Sigmoid colon (tissue), 7 donors: ENCODE data around the gene MGMT. TPM values are rescaled to one million over a fixed set of nuclear protein-coding genes. Genes with fewer than 3 reads are reported as not detected.

Source experiments
- DNase-seq: peaks from one replicate; pipeline ENCODE4 v3.0.0-alpha.2; 2019
- H3K27ac ChIP-seq, 4 donors: fragments of 200-600 bp; sonication (generic); one replicate each; pipeline ENCODE4 v1.5.1; 2016 to 2019; ENCODE audit warnings: mild to moderate bottlenecking in 1 of 4
- H3K27me3 ChIP-seq, 3 donors: fragments of 200-600 bp; sonication (generic); one replicate each; pipeline ENCODE4 v1.5.1; 2019; ENCODE audit warnings: mild to moderate bottlenecking in 1 of 3
- H3K36me3 ChIP-seq, 4 donors: fragments of 200-600 bp; sonication (generic); one replicate each; pipeline ENCODE4 v1.5.1; 2016 to 2019
- H3K4me1 ChIP-seq, 4 donors: fragments of 200-600 bp; sonication (generic); one replicate each; pipeline ENCODE4 v1.5.1; 2017 to 2019
- H3K4me3 ChIP-seq, 4 donors: fragments of 200-600 bp; sonication (generic); one replicate each; pipeline ENCODE4 v1.5.1; 2017 to 2019; ENCODE audit warnings: mild to moderate bottlenecking in 2 of 4, moderate library complexity in 1 of 4
- H3K9me3 ChIP-seq, 4 donors: fragments of 200-600 bp in 3 of 4; sonication (generic) in 3 of 4; one replicate each; pipeline versions ENCODE4 v1.5.1 to v1.6.1; 2013 to 2019
- EP300 ChIP-seq, 4 donors: sonication (generic); formaldehyde crosslinking; IDR thresholded peaks; one replicate each; pipeline ENCODE4 v1.6.1; 2017; ENCODE audit warnings: antibody characterized with exemption in 4 of 4
- POLR2A ChIP-seq, 2 donors: fragments of 450-650 bp; IDR thresholded peaks; one replicate each; pipeline ENCODE4 v1.6.1; 2016; ENCODE audit warnings: antibody characterized with exemption in 2 of 2, mild to moderate bottlenecking in 2 of 2, moderate library complexity in 2 of 2
- POLR2AphosphoS5 ChIP-seq, 4 donors: sonication (generic); formaldehyde crosslinking; IDR thresholded peaks; one replicate each; pipeline ENCODE4 v1.6.1; 2017; ENCODE audit warnings: antibody characterized with exemption in 4 of 4
- WGBS, 2 donors: extraction: QIAGEN DNeasy Blood & Tissue Kit; methylation state at CpG; one replicate each; pipeline ENCODE4 v1.1.7; 2013; 5-methylcytosine and 5-hydroxymethylcytosine counted together
- intact Hi-C: fragments of 100-400 bp; cut with DNase I; formaldehyde crosslinking; loops from one replicate; pipeline ENCODE4 v1.15.1; 2023
- polyA plus RNA-seq, 3 donors: library from polyadenylated mRNA; stranded (reverse); fragments of 200-250 nt; gene quantifications; one replicate each; pipeline ENCODE4 v1.2.3, GENCODE V29; 2013
- total RNA-seq, 4 donors: library from RNA; depleted of rRNA; stranded (reverse); fragments of >200 nt; gene quantifications; one replicate each; pipeline ENCODE4 v1.1.0, GENCODE V29; 2016
- TF ChIP-seq, protein P1 (sequence below), 4 experiments: fragments of 450-650 bp in 3 of 4; fragments of 200-600 bp in 1 of 4; IDR thresholded peaks; one replicate each; pipeline ENCODE4 v1.5.1; 2016 to 2019; ENCODE audit warnings: antibody characterized with exemption in 4 of 4, mild to moderate bottlenecking in 3 of 4, moderate library complexity in 2 of 4
- donor health status: healthy with polysubstance abuse.
- donor health status: Bipolar disorder and iron deficiency.
- donor health status: healthy.

The MGMT gene
- total and polyA plus RNA-seq, 7 donors: 7.2 to 40.3 (median 24.3) TPM

DNA sequence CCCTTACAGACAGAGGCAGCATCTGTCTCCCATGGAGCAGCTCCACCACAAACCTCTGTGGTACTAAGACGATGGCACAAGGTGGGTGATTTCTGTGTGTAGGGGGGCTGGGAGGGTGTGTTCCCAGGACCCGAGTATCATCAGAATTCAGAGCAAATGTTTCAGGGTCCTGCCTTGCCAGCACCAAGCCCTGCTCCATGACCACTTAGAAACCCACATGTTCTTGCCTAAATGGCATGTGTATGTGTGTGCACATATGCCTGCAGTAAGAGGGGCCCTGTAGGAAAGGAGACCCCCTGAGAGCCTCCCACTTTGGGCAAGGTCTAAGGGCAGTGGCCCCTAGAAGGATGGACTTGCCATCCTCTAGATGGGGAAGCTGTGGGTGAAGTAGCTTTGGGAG is 17.1 kb upstream of the MGMT start:
- H3K9me3 ChIP-seq: peaks cover 0 to 2% (median 0%) of the 10 kb centered on the region in 4 donors
- no peak overlapping the region for H3K27ac ChIP-seq
- no peak for DNase-seq
- no peaks in the 10 kb centered on the region for H3K36me3 ChIP-seq
- intact Hi-C loops: no loop called here
- TF ChIP-seq, protein P1, sequence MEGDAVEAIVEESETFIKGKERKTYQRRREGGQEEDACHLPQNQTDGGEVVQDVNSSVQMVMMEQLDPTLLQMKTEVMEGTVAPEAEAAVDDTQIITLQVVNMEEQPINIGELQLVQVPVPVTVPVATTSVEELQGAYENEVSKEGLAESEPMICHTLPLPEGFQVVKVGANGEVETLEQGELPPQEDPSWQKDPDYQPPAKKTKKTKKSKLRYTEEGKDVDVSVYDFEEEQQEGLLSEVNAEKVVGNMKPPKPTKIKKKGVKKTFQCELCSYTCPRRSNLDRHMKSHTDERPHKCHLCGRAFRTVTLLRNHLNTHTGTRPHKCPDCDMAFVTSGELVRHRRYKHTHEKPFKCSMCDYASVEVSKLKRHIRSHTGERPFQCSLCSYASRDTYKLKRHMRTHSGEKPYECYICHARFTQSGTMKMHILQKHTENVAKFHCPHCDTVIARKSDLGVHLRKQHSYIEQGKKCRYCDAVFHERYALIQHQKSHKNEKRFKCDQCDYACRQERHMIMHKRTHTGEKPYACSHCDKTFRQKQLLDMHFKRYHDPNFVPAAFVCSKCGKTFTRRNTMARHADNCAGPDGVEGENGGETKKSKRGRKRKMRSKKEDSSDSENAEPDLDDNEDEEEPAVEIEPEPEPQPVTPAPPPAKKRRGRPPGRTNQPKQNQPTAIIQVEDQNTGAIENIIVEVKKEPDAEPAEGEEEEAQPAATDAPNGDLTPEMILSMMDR (IDR thresholded peaks at IDR 0.05): no peak
- no peak overlapping the region for H3K4me3 ChIP-seq
- 73 to 85% methylated on average over 2 of the region's 2 CpGs for WGBS, 2 donors
- no peaks in the 10 kb centered on the region for H3K27me3 ChIP-seq
- H3K4me1 ChIP-seq: no peaks in the 10 kb centered on the region

DNA sequence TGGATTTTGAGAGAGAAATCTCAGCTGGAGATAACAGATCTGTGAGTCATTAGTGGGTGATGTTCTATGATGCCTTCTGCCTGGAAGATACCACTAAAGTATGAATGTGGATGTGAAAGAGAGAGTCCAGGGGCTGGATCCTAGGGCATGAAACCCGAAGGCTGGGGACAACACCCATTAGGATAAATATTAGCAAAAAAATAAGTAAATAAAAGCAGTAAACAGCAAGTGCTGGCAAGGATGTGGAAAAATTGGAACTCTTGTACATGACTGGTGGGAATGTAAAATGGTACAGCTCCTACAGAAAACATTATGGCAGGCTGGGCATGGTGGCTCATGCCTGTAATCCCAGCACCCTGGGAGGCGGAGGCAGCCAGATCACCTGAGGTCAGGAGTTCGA is 16.6 kb upstream of the MGMT start:
- Histone ChIP-seq H3K4me1 (no peaks in the 10 kb centered on the region), H3K27me3 (no peaks in the 10 kb centered on the region), H3K36me3 (no peaks in the 10 kb centered on the region), H3K4me3 (no peak overlapping the region), H3K27ac (no peak overlapping the region), H3K9me3 (peaks cover 0 to 2% (median 0%) of the 10 kb centered on the region in 4 donors)
- intact Hi-C loops: no loop called here
- no peak for DNase-seq
- TF ChIP-seq POLR2AphosphoS5 (IDR thresholded peaks at IDR 0.05) (no peak), POLR2A (IDR thresholded peaks at IDR 0.05) (no peak), EP300 (IDR thresholded peaks at IDR 0.05) (no peak)
- TF ChIP-seq, protein P1 (IDR thresholded peaks at IDR 0.05): no peak
- 63 to 86% methylated on average over 3 of the region's 3 CpGs for WGBS, 2 donors

DNA sequence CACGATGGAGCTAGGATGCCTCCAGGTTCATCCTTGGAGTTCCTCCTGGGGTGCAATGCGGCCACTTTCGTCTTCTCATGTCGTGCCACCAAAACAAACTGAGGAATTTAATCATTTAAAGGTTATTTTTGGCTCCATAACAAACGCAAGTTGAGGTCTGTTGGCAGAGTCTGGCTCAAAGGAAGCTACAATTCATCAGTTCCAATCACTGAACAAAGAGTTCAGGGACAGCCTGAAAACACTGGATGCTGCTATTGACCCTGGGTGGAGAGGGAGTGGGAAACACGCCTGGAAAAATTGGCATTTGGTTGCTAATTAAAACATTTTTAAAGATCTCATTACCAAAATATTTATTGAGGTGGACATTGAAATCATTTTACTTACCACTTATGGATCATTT is 11.4 kb upstream of the MGMT start:
- WGBS, 2 donors: 69 to 80% methylated on average over 6 of the region's 6 CpGs
- H3K27ac ChIP-seq: no peak overlapping the region
- intact Hi-C loops: no loop called here
- no peaks in the 10 kb centered on the region for H3K4me1 ChIP-seq
- no peaks in the 10 kb centered on the region for H3K36me3 ChIP-seq
- no peak for DNase-seq
- no peak overlapping the region for H3K4me3 ChIP-seq
- peaks cover 0 to 2% (median 0%) of the 10 kb centered on the region in 4 donors for H3K9me3 ChIP-seq
- TF ChIP-seq EP300 (IDR thresholded peaks at IDR 0.05) (no peak), POLR2AphosphoS5 (IDR thresholded peaks at IDR 0.05) (no peak), POLR2A (IDR thresholded peaks at IDR 0.05) (no peak)
- TF ChIP-seq, protein P1 (IDR thresholded peaks at IDR 0.05): no peak
- peaks cover 0 to 3% (median 0%) of the 10 kb centered on the region in 3 donors for H3K27me3 ChIP-seq

DNA sequence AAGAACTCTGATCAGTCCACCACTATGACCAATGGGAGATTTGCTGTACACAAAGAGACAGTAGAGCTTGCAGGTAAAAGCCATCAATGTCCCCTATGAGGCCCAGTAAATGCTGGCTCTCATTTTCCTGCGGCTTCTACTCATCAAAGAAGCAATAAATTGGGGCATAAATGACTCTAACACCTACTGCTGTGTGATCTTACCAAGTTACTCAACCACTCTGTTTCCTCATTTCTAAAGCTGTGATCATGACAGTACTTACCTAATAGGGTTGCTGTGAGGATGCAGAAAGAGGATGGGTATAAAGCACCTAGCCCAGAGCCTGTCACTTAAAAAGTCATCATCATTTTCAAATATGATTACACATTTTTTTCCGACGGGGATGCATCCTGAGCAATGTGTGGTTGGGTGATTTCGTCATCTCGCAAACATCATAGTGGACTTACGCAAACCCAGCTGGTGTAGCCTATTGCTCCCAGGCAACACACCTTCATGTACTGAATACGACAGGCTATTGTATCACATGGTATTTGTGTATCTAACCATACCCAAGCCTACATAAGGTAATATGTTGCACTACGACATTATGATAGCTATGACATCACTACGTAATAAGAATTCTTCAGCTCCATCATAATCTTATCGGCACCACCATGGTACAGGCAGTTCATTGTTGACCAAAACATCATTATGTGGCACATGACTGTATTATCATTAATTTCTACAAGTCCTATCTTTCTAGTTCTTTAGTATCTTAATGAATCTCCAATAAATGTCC is 7.1 kb upstream of the MGMT start:
- Histone ChIP-seq H3K27me3 (peaks cover 0 to 3% (median 0%) of the 10 kb centered on the region in 3 donors), H3K36me3 (no peaks in the 10 kb centered on the region), H3K27ac (no peak overlapping the region), H3K9me3 (no peaks in the 10 kb centered on the region), H3K4me3 (no peak overlapping the region), H3K4me1 (no peaks in the 10 kb centered on the region)
- intact Hi-C loops: no loop called here
- TF ChIP-seq, protein P1 (IDR thresholded peaks at IDR 0.05): no peak
- WGBS, 2 donors: 75 to 90% methylated on average over 10 of the region's 10 CpGs
- no peak for DNase-seq
